ENCODE results near the gene FMN2. TPM values are rescaled to one million over a fixed set of nuclear protein-coding genes. Genes with fewer than 3 reads are reported as not detected.

FMN2 gene
- total RNA-seq, 4 donors from 2014 or later = 0.46 to 1.4 (median 0.49) TPM; not detected in 1

DNA sequence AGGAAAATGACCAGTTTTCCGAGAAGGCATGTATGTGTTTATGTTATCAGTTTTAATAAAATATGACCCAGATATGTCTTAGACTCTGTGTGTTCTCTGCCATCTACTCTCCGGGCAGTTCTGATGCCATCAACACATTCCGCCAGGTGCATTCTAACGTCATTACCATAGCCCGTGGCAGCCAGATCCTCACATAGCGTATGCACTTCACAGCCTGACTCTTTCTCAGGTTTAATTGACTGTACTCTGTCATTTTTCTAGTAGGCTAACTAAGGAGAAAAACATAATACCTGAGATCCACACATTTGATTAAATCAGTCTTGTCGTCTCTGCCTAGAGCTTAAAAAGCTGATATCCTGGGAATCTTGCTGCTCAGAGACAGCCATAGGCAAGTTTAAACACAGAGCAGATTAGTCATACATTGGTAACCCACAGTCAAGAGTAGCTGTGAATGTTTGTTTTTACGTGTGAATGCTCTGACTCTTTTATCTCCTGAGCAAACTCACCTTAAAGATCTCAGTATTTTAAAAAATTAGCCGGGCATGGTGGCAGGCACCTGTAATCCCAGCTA lies 344.4 kb downstream of the FMN2 start:
- TF ChIP-seq, protein P1, sequence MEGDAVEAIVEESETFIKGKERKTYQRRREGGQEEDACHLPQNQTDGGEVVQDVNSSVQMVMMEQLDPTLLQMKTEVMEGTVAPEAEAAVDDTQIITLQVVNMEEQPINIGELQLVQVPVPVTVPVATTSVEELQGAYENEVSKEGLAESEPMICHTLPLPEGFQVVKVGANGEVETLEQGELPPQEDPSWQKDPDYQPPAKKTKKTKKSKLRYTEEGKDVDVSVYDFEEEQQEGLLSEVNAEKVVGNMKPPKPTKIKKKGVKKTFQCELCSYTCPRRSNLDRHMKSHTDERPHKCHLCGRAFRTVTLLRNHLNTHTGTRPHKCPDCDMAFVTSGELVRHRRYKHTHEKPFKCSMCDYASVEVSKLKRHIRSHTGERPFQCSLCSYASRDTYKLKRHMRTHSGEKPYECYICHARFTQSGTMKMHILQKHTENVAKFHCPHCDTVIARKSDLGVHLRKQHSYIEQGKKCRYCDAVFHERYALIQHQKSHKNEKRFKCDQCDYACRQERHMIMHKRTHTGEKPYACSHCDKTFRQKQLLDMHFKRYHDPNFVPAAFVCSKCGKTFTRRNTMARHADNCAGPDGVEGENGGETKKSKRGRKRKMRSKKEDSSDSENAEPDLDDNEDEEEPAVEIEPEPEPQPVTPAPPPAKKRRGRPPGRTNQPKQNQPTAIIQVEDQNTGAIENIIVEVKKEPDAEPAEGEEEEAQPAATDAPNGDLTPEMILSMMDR (IDR thresholded peaks at IDR 0.05) = no peak
- no peak for TF ChIP-seq POLR2A (IDR thresholded peaks at IDR 0.05)
- H3K4me3 ChIP-seq (ENCODE audit: low read depth, poor library complexity, severe bottlenecking) = no peak overlapping the region
- DNase-seq (ENCODE audit: low spot score in 2 of 2) = no peak
- 70 to 71% methylated on average over 9 of the region's 9 CpGs for WGBS, 2 donors
- intact Hi-C loops (cut with DNase I; ENCODE audit: low total_unique reads) = no loop called here

GRCh38 chr1:240441669-240442068 lies 350.0 kb downstream of the FMN2 start:
- no peak for DNase-seq (ENCODE audit: low spot score in 2 of 2)
- no peak for TF ChIP-seq POLR2A (IDR thresholded peaks at IDR 0.05)
- TF ChIP-seq, protein P1 (IDR thresholded peaks at IDR 0.05) = no peak
- intact Hi-C loops (cut with DNase I; ENCODE audit: low total_unique reads) = no loop called here
- no peak overlapping the region for H3K4me3 ChIP-seq (ENCODE audit: low read depth, poor library complexity, severe bottlenecking)
- WGBS, 2 donors = 89 to 91% methylated on average over 1 of the region's 1 CpG

DNA sequence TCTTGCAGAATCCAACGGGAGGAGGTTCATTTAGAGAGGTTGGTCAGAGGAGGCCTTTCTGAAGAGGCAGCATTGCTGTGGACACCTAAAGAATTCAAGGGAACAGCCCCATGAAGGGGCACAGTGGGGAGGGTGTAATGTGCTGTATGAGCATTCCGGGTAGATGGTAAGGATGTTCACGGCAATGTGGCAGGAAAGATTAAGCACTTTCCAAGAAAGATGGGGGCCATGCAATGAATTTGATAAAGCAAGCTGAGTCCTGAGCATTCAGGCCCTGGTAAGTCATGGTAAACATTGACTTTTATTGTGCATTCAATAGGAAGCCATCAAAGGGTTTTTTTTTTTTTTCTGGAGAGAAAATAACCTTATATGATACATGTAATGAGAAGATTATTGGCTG lies 353.7 kb downstream of the FMN2 start:
- WGBS, 2 donors = 87 to 88% methylated on average over 3 of the region's 3 CpGs
- no peak overlapping the region for H3K4me3 ChIP-seq (ENCODE audit: low read depth, poor library complexity, severe bottlenecking)
- no peak for TF ChIP-seq POLR2A (IDR thresholded peaks at IDR 0.05)
- TF ChIP-seq, protein P1 (IDR thresholded peaks at IDR 0.05) = no peak
- intact Hi-C loops (cut with DNase I; ENCODE audit: low total_unique reads) = no loop called here
- no peak for DNase-seq (ENCODE audit: low spot score in 2 of 2)

DNA sequence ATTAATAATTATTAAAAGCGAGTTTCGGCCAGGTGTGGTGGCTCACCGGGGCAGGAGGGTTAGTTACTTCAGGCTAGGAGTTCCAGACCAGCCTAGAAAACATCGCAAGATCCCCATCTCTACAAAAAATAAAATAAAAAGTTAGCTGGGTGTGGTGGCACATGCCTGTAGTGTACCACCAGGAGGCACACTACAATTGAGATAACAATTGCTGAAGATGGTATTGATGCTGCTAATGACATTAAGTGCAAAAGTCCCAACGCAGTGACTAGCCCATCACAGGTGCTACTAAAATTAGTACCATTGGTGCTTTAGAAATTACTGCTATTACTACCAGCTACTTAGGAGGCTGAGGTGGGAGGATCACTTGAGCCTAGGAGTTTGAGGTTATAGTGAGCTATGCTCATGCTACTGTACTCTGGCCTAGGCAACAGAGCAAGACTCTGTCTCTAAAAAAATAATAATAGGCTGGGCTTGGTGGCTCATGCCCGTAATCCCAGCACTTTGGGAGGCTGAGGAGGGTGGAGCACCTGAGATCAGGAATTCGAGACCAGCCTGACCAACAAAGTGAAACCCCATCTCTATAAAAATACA lies 363.6 kb downstream of the FMN2 start:
- WGBS, 2 donors = 67 to 74% methylated on average over 7 of the region's 7 CpGs
- H3K4me3 ChIP-seq (ENCODE audit: low read depth, poor library complexity, severe bottlenecking) = no peak overlapping the region
- intact Hi-C loops (cut with DNase I; ENCODE audit: low total_unique reads) = no loop called here
- TF ChIP-seq, protein P1 (IDR thresholded peaks at IDR 0.05) = no peak
- no peak for TF ChIP-seq POLR2A (IDR thresholded peaks at IDR 0.05)
- no peak for DNase-seq (ENCODE audit: low spot score in 2 of 2)

DNA sequence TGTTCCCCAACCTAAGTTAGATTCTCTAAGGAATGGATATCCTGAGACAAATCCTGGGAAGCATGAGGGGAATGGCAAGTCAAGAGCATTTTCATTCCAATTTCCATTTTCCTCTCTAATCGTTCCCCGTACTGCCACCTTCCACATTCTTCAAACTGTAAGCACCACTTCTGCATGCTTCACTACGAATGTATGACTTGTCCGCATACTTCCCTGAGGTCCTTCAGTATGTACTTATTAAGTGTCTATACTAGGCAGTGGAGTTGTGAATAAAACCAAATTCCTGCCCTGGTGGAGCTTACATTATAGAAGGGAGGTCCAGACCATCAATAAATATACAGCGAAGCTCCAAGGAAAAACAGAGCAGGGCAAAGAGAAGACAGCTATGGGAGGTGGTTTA lies 365.5 kb downstream of the FMN2 start:
- TF ChIP-seq, protein P1 (IDR thresholded peaks at IDR 0.05) = no peak
- TF ChIP-seq POLR2A (IDR thresholded peaks at IDR 0.05) = no peak
- WGBS, 2 donors = 93 to 94% methylated on average over 5 of the region's 5 CpGs
- DNase-seq (ENCODE audit: low spot score in 2 of 2) = no peak
- intact Hi-C loops (cut with DNase I; ENCODE audit: low total_unique reads) = no loop called here
- H3K4me3 ChIP-seq (ENCODE audit: low read depth, poor library complexity, severe bottlenecking) = no peak overlapping the region

DNA sequence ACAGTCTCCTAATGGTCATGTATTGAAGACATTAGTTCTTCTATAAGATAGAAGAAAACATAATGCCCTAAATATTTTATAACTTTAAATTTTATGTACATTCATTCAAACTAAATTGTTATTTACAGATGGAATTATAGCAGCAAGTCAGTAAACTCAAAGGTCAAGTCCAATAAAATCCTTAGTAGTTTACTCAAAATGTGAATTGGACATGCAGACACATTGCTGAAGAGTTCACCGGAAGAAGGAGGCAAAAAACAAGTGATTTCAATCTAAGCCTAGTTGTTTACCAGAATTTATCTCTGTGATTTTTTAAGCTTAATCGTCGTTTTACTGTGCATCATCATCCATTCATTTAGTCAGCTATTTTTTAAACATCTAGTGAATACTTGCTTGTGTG lies 370.6 kb downstream of the FMN2 start:
- TF ChIP-seq, protein P1 (IDR thresholded peaks at IDR 0.05) = no peak
- TF ChIP-seq POLR2A (IDR thresholded peaks at IDR 0.05) = no peak
- intact Hi-C loops (cut with DNase I; ENCODE audit: low total_unique reads) = no loop called here
- 81 to 84% methylated on average over 3 of the region's 3 CpGs for WGBS, 2 donors
- DNase-seq (ENCODE audit: low spot score in 2 of 2) = no peak
- H3K4me3 ChIP-seq (ENCODE audit: low read depth, poor library complexity, severe bottlenecking) = no peak overlapping the region

All from lower leg skin (tissue), 4 donors.